GM12892 (cell line): Measurements from ENCODE around the gene BAK1.
"Not testable (repeated sequence)": the region's sequence is repeated elsewhere in the genome, so short reads cannot be mapped to it uniquely, and the experiment has no call there.

Experiments used
- DNase-seq: peaks from one replicate; pipeline ENCODE4 v3.0.0; 2011; ENCODE audit not compliant: insufficient read length
- FAIRE-seq: peaks from 2 replicates; lab custom pipeline; 2011; peaks lifted over from hg19 to GRCh38; lab: Jason Lieb, UNC
- POLR2A ChIP-seq: IDR thresholded peaks from 2 replicates; pipeline ENCODE4 v1.6.1; 2011; ENCODE audit warnings: low read depth, low read length, control low read depth
- POLR2AphosphoS5 ChIP-seq: IDR thresholded peaks from 2 replicates; pipeline ENCODE4 v1.6.1; 2011; ENCODE audit warnings: low read depth, low read length, control low read depth
- TAF1 ChIP-seq: IDR thresholded peaks from 2 replicates; pipeline ENCODE4 v1.6.1; 2011; ENCODE audit warnings: low read depth, mild to moderate bottlenecking, control low read depth, low read length, borderline replicate concordance

BAK1 gene

GRCh38 chr6:33534702-33535101 lies 45.4 kb downstream of the BAK1 start:
- DNase-seq (no peak), FAIRE-seq (no peak)
- TF ChIP-seq POLR2A (no peak), TAF1 (no peak), POLR2AphosphoS5 (no peak)

DNA sequence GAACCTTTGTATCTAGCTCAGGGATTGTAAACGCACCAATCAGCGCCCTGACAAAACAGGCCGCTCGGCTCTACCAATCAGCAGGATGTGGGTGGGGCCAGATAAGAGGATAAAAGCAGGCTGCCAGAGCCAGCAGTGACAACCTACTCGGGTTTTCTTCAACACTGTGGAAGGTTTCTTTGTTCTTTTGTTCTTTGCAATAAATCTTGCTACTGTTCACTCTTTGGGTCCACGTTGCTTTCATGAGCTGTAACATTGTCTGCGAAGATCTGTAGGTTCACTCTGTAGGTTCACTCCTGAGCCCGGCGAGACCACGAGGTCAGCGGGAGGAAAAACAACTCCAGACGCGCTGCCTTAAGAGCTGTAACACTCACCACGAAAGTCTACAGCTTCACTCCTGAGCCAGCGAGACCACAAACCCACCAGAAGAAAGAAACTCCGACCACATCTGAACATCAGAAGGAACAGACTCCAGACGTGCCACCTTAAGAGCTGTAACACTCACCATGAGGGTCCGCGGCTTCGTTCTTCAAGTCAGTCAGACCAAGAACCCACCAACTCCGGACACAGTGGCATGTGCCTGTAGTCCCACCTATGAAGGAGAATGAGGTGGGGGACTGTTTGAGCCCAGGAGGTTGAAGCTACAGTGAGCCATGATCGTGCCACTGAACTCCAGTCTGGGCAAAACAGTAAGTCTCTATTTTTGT lies 46.8 kb downstream of the BAK1 start:
- DNase-seq, FAIRE-seq: not testable (repeated sequence)

DNA sequence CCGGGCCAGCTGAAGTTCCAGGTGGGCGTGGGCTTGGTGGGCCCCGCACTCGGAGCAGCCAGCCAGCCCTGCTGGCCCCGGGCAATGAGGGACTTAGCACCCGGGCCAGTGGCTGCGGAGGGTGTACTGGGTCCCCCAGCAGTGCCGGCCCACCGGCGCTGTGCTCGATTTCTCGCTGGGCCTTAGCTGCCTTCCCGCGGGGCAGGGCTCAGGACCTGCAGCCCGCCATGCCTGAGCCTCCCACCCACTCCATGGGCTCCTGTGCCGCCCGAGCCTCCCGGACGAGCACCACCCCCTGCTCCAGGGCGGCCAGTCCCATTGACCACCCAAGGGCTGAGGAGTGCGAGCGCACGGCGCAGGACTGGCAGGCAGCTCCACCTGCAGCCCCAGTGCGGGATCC lies 47.6 kb downstream of the BAK1 start:
- FAIRE-seq, DNase-seq: not testable (repeated sequence)

DNA sequence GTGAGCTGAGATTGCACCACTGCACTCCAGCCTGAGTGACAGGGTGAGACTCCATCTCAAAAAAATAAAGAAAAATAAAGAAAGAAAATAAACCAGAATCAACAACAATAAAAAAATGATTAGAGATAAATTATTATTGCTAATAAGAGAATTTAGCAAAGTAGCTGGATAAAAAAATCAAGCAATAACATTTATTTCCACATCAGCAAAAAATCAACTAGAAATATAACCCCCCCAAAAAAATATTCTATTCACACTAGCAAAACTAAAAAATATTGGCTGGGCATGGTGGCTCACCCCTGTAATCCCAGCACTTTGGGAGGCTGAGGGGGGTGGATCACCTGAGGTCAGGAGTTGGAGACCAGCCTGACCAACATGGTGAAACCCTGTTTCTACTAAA lies 49.5 kb downstream of the BAK1 start:
- not testable (repeated sequence) for FAIRE-seq, DNase-seq
